GM10248 (cell line): ENCODE results near the gene COL1A1.

Experiments
- CTCF ChIA-PET: fragments of 300-600 bp; sonication (Branson Sonifier 250); formaldehyde crosslinking; extraction: SDS; loops from one replicate; lab custom pipeline; 2021; ENCODE audit warnings: antibody characterized with exemption; lab: Yijun Ruan, JAX
- POLR2A ChIA-PET: fragments of 350-650 bp; sonication (Branson Sonifier 250); formaldehyde crosslinking; extraction: SDS; loops from one replicate; lab custom pipeline; 2020; ENCODE audit warnings: antibody characterized with exemption; lab: Yijun Ruan, JAX
- DNase-seq: peaks from one replicate; pipeline ENCODE4 v3.0.0; 2012; ENCODE audit errors: extremely low spot score
- TF ChIP-seq, protein P1 (sequence below): IDR thresholded peaks from 2 replicates; pipeline ENCODE4 v1.5.1; 2012; ENCODE audit warnings: mild to moderate bottlenecking, low read depth; ENCODE audit errors: extremely low read depth, missing control alignments, control extremely low read depth

The COL1A1 gene

DNA sequence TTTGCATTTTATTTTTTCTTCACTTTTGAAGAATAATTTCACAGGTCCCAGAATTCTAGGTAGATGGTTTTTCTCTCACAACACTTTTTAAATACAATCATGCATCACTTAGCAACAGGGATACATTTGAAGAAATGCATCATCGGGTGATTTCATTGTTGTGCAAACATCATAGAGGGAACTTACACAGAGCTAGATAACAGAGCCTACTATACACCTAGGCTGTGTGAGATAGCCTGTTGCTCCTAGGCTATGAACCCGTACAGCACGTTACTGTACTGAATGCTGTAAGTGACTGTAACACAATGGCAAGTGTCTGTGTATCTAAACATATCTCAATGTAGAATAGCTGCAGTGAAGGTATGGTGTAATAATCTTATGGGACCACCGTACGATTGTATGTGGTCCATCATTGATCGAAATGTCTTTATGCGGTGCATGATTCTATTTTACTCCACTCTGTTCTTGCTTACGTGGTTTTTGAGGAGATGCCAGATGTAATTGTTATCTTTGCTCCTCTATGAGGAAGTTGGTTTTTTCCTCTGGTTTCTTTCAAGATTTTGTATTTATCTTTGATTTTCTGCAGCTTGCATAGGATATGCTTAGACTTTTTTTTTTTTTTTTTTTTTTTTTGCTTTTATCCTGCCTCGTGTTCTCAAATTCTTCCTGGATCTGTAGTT is 37.3 kb upstream of the COL1A1 start:
- POLR2A ChIA-PET: no interaction called here
- CTCF ChIA-PET: interaction anchor here (1.0 to 1.4 kb wide), 4 partner anchors 10 to 38 kb away, joined by 3 to 5 read pairs (median 3); partner anchors contain the start of gene COL1A1
- TF ChIP-seq, protein P1, sequence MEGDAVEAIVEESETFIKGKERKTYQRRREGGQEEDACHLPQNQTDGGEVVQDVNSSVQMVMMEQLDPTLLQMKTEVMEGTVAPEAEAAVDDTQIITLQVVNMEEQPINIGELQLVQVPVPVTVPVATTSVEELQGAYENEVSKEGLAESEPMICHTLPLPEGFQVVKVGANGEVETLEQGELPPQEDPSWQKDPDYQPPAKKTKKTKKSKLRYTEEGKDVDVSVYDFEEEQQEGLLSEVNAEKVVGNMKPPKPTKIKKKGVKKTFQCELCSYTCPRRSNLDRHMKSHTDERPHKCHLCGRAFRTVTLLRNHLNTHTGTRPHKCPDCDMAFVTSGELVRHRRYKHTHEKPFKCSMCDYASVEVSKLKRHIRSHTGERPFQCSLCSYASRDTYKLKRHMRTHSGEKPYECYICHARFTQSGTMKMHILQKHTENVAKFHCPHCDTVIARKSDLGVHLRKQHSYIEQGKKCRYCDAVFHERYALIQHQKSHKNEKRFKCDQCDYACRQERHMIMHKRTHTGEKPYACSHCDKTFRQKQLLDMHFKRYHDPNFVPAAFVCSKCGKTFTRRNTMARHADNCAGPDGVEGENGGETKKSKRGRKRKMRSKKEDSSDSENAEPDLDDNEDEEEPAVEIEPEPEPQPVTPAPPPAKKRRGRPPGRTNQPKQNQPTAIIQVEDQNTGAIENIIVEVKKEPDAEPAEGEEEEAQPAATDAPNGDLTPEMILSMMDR: no peak
- no peak for DNase-seq

GRCh38 chr17:50237901-50238300 is 36.5 kb upstream of the COL1A1 start:
- ChIA-PET POLR2A (no interaction called here), CTCF (interaction anchor here (0.8 to 1.3 kb wide), 2 partner anchors 12 to 22 kb away, joined by 3 read pairs; no protein-coding TSS in a partner anchor)
- TF ChIP-seq, protein P1: no peak
- no peak for DNase-seq

- CTCF ChIA-PET: no interaction called here
- POLR2A ChIA-PET: no interaction called here
- TF ChIP-seq, protein P1: no peak
- DNase-seq: no peak
Measured at GRCh38 chr17:50234581-50234980, 33.1 kb upstream of the COL1A1 start.

GRCh38 chr17:50225701-50226240 is 24.3 kb upstream of the COL1A1 start:
- TF ChIP-seq, protein P1: no peak
- CTCF ChIA-PET: interaction anchor here (1.0 to 1.4 kb wide), 3 partner anchors 12 to 47 kb away, joined by 3 to 4 read pairs (median 3); partner anchors contain the start of gene COL1A1
- POLR2A ChIA-PET: no interaction called here
- DNase-seq: no peak

DNA sequence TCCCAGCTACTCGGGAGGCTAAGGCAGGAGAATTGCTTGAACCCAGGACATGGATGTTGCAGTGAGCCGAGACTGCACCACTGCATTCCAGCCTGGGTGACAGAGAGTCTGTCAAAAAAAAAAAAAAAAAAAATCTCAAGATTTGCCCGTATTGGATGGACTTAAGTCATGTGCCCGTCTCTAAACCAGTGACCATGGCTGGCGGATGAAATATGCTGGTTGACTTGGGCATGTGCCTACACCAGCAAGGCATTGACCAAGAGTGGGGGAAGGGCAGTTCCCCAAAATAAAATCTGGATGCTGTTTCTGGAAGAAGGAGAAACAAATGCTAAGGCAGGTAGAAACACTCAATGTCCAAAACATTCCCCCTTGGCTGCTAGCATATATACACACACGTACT is 21.5 kb upstream of the COL1A1 start:
- POLR2A ChIA-PET: no interaction called here
- CTCF ChIA-PET: interaction anchor here (2.1 to 15.2 kb wide), 3 partner anchors 10 to 50 kb away, joined by 5 to 196 read pairs (median 12); partner anchors contain the start of gene COL1A1
- TF ChIP-seq, protein P1: no peak
- no peak for DNase-seq

GRCh38 chr17:50221864-50222545 is 20.6 kb upstream of the COL1A1 start:
- no peak for DNase-seq
- ChIA-PET POLR2A (no interaction called here), CTCF (interaction anchor here (1.0 to 15.2 kb wide), 4 partner anchors 9 to 48 kb away, joined by 3 to 196 read pairs (median 8); partner anchors contain the start of gene COL1A1)
- TF ChIP-seq, protein P1: no peak
